GM12878 (cell line): Measurements from ENCODE around the gene IL17B. TPM values are rescaled to one million over a fixed set of nuclear protein-coding genes. Genes with fewer than 3 reads are reported as not detected.

ENCODE experiments used
- ATAC-seq: fragments of 200-7000 bp; cut with Tn5 transposase; 3 replicates; pipeline ENCODE4 v1.9.1; 2020; ENCODE audit warnings: mild to moderate bottlenecking, moderate library complexity
- BruUV-seq: library from RNA; stranded (reverse); fragments of 400-500 nt; replicated peaks from 2 replicates; lab custom pipeline; 2021; lab: Mats Ljungman, UMichigan
- CTCF ChIA-PET: fragments of 300-600 bp; sonication (Branson Sonifier 250); formaldehyde crosslinking; extraction: SDS; loops from one replicate; lab custom pipeline; 2021; ENCODE audit warnings: inconsistent platforms; lab: Yijun Ruan, JAX
- POLR2A ChIA-PET: fragments of 350-600 bp; formaldehyde crosslinking; extraction: SDS; loops from one replicate; lab custom pipeline; 2021; ENCODE audit warnings: inconsistent platforms; lab: Charles Lee
- RAD21 ChIA-PET: fragments of 300-600 bp; sonication (Branson Sonifier 250); formaldehyde crosslinking; loops from one replicate; lab custom pipeline; 2023; ENCODE audit warnings: antibody characterized with exemption; ENCODE audit not compliant: unreplicated experiment; lab: Charles Lee
- SMC1A ChIA-PET: fragments of 300-600 bp; sonication (Branson Sonifier 250); formaldehyde crosslinking; loops from one replicate; lab custom pipeline; 2023; ENCODE audit not compliant: unreplicated experiment, uncharacterized antibody; lab: Charles Lee
- DNase-seq: peaks from one replicate; pipeline ENCODE4 v3.0.0-alpha.2; 2011; ENCODE audit warnings: low read depth, low spot score
- FAIRE-seq: peaks from 3 replicates; lab custom pipeline; 2011; peaks lifted over from hg19 to GRCh38; lab: Jason Lieb, UNC
- H2AFZ ChIP-seq: 2 replicates; pipeline ENCODE4 v1.6.0; 2011; ENCODE audit warnings: low read depth, low read length, control low read depth; ENCODE audit not compliant: control insufficient read depth
- H3K27ac ChIP-seq: 2 replicates; pipeline ENCODE4 v1.5.1; 2011; ENCODE audit warnings: control low read depth; ENCODE audit not compliant: control insufficient read depth, insufficient read depth
- H3K27me3 ChIP-seq, 2 experiments: replicated peaks in 1 of 2; 2 replicates each; pipeline versions ENCODE4 v1.6.0 to v1.6.1; 2011; ENCODE audit warnings: low read length in 1 of 2; ENCODE audit not compliant: control insufficient read depth in 2 of 2, insufficient read depth in 2 of 2
- H3K36me3 ChIP-seq, 2 experiments: 2 replicates each; pipeline ENCODE4 v1.5.1; 2011; ENCODE audit warnings: low read length in 1 of 2; ENCODE audit not compliant: control insufficient read depth in 2 of 2, insufficient read depth in 2 of 2
- H3K4me1 ChIP-seq: 2 replicates; pipeline ENCODE4 v1.6.1; 2011; ENCODE audit warnings: mild to moderate bottlenecking, low read length, moderate library complexity, mixed read lengths; ENCODE audit not compliant: control insufficient read depth, insufficient read depth
- H3K4me2 ChIP-seq: 2 replicates; pipeline ENCODE4 v1.6.0; 2011; ENCODE audit warnings: control low read depth; ENCODE audit not compliant: control insufficient read depth, insufficient read depth
- H3K4me3 ChIP-seq: fragments of 200-600 bp; sonication (generic); 2 replicates; pipeline ENCODE4 v1.5.1; 2016
- H3K79me2 ChIP-seq: 2 replicates; pipeline ENCODE4 v1.6.0; 2011; ENCODE audit warnings: low read length; ENCODE audit not compliant: control insufficient read depth, insufficient read depth
- H3K9ac ChIP-seq: 2 replicates; pipeline ENCODE4 v1.8.0; 2011; ENCODE audit warnings: low read length, control low read depth, mixed read lengths; ENCODE audit not compliant: control insufficient read depth, insufficient read depth
- H3K9me3 ChIP-seq: replicated peaks from 3 replicates; pipeline ENCODE4 v1.5.1; 2011; ENCODE audit warnings: mild to moderate bottlenecking, low read length; ENCODE audit not compliant: control insufficient read depth, insufficient read depth
- H4K20me1 ChIP-seq: 2 replicates; pipeline ENCODE4 v1.6.0; 2011; ENCODE audit not compliant: control insufficient read depth, insufficient read depth
- ATF3 ChIP-seq: IDR thresholded peaks from 2 replicates; pipeline ENCODE4 v1.6.1; 2011; ENCODE audit warnings: low read depth, mild to moderate bottlenecking, low read length, moderate library complexity, borderline replicate concordance; ENCODE audit errors: extremely low read depth
- DPF2 ChIP-seq: fragments of 450-650 bp; IDR thresholded peaks from 2 replicates; pipeline ENCODE4 v1.6.1; 2017; ENCODE audit warnings: mild to moderate bottlenecking
- HDAC2 ChIP-seq: fragments of 200-600 bp; sonication (generic); IDR thresholded peaks from 2 replicates; pipeline ENCODE4 v1.6.1; 2017
- MTA2 ChIP-seq: fragments of 450-650 bp; IDR thresholded peaks from 2 replicates; pipeline ENCODE4 v1.6.1; 2016; ENCODE audit warnings: low read depth, mild to moderate bottlenecking, moderate library complexity
- NFYA ChIP-seq: IDR thresholded peaks from 2 replicates; pipeline ENCODE4 v1.6.1; 2011; ENCODE audit warnings: low read depth, mild to moderate bottlenecking, low read length, improper control_type of control experiment, borderline replicate concordance
- NR2C1 ChIP-seq: fragments of 450-650 bp; IDR thresholded peaks from 2 replicates; pipeline ENCODE4 v1.6.1; 2017; ENCODE audit warnings: antibody characterized with exemption, mild to moderate bottlenecking, moderate library complexity
- TBL1XR1 ChIP-seq: IDR thresholded peaks from 2 replicates; pipeline ENCODE4 v1.6.1; 2012; ENCODE audit warnings: low read depth, low read length, improper control_type of control experiment
- TCF3 ChIP-seq: IDR thresholded peaks from 2 replicates; pipeline ENCODE4 v1.6.1; 2012; ENCODE audit warnings: low read depth, mild to moderate bottlenecking, low read length, borderline replicate concordance; ENCODE audit not compliant: insufficient read depth
- ZBTB33 ChIP-seq: fragments of 450-650 bp; IDR thresholded peaks from 2 replicates; pipeline ENCODE4 v1.6.1; 2017; ENCODE audit warnings: mild to moderate bottlenecking
- WGBS: methylation state at CpG from one replicate; pipeline ENCODE4 v1.1.6; 2016; ENCODE audit warnings: low lambda C conversion rate; ENCODE audit not compliant: insufficient replicate concordance, insufficient coverage; ENCODE audit errors: missing lambda C conversion rate; 5-methylcytosine and 5-hydroxymethylcytosine counted together
- in situ Hi-C: fragments of 300-500 bp; cut with MboI; formaldehyde crosslinking; loops from 9 replicates; pipeline ENCODE4 v1.14.3; 2018; ENCODE audit warnings: mixed read lengths
- intact Hi-C: fragments of 100-400 bp; cut with micrococcal nuclease; formaldehyde crosslinking; loops from one replicate; pipeline ENCODE4 v1.14.2; 2022; ENCODE audit not compliant: unreplicated experiment
- polyA plus RNA-seq, 11 experiments: library from polyadenylated mRNA; depleted of rRNA in 4 of 11; unstranded in 6 of 11; stranded (reverse) in 5 of 11; fragments of >200 nt; fragmentation: Nextera tagmentation in 4 of 11; fragmentation: Illumina TruSeq in 1 of 11; extraction: Ambion mirVana in 4 of 11; extraction: Trizol in 1 of 11; gene quantifications; 1 replicate in 1 of 11; 2 replicates in 10 of 11; pipeline versions ENCODE4 v1.2.1 to v1.2.3, GENCODE V29; 2011 to 2016; ENCODE audit warnings: inconsistent platforms in 2 of 11, missing spikeins in 2 of 11, low read depth in 1 of 11
- total RNA-seq, 4 experiments: library from RNA; depleted of rRNA in 3 of 4; stranded (reverse); fragments of >200 nt in 3 of 4; fragmentation: Illumina TruSeq in 1 of 4; extraction: Trizol in 1 of 4; gene quantifications; 2 replicates each; pipeline versions ENCODE4 v1.2.1 to v1.2.3, GENCODE V29; 2013 to 2021

IL17B gene
- total and polyA plus RNA-seq, 10 of the 15 experiments (the other 5 are each of a cell fraction or from before 2014, with no cell fraction given) = not detected

GRCh38 chr5:149412783-149413476 is 33.8 kb upstream of the IL17B start:
- no peaks in the 10 kb centered on the region for H3K79me2 ChIP-seq
- no peak overlapping the region for H2AFZ ChIP-seq
- DNase-seq = no peak
- SMC1A ChIA-PET = interaction anchor here (0.8 to 1.3 kb wide), 3 partner anchors 13 to 40 kb away, joined by 3 to 4 read pairs (median 3); no protein-coding TSS in a partner anchor
- H3K4me2 ChIP-seq = no peak overlapping the region
- in situ Hi-C loops = no loop called here
- no peak overlapping the region for H3K27ac ChIP-seq
- H3K9me3 ChIP-seq = no peaks in the 10 kb centered on the region
- no peak overlapping the region for H3K9ac ChIP-seq
- intact Hi-C loops = no loop called here
- no peaks in the 10 kb centered on the region for H3K4me1 ChIP-seq
- WGBS = 76% methylated on average over 8 of the region's 8 CpGs
- FAIRE-seq = no peak
- POLR2A ChIA-PET = interaction anchor here (0.6 kb wide), 1 partner anchor 85 kb away, joined by 3 read pairs; no protein-coding TSS in a partner anchor
- CTCF ChIA-PET = interaction anchor here (0.6 to 1.2 kb wide), 4 partner anchors 28 to 152 kb away, joined by 3 read pairs; no protein-coding TSS in a partner anchor
- H3K4me3 ChIP-seq = no peak overlapping the region
- H3K36me3 ChIP-seq = no peaks in the 10 kb centered on the region
- TF ChIP-seq DPF2 (no peak), HDAC2 (no peak), TBL1XR1 (no peak), MTA2 (no peak)
- H4K20me1 ChIP-seq = no peaks in the 10 kb centered on the region
- RAD21 ChIA-PET = interaction anchor here (0.8 kb wide), 1 partner anchor 19 kb away, joined by 3 read pairs; no protein-coding TSS in a partner anchor
- H3K27me3 ChIP-seq = peaks cover 0 to 2% of the 10 kb centered on the region in 2 experiments; a peak in 1 of 4 replicates
- BruUV-seq = no TSS peak
- ATAC-seq = no peak; the same call in 2 of the 3 replicates

GRCh38 chr5:149411738-149412519 is 32.8 kb upstream of the IL17B start:
- DNase-seq = no peak
- Histone ChIP-seq H3K4me1 (no peaks in the 10 kb centered on the region), H3K27ac (no peak overlapping the region), H3K9me3 (no peaks in the 10 kb centered on the region), H3K27me3 (peaks cover 0 to 2% of the 10 kb centered on the region in 2 experiments; a peak in 1 of 4 replicates), H3K9ac (no peak overlapping the region), H2AFZ (no peak overlapping the region), H3K4me3 (no peak overlapping the region), H4K20me1 (no peaks in the 10 kb centered on the region), H3K36me3 (no peaks in the 10 kb centered on the region), H3K4me2 (no peak overlapping the region), H3K79me2 (no peaks in the 10 kb centered on the region)
- in situ Hi-C loops (no loop called here), intact Hi-C loops (no loop called here)
- SMC1A ChIA-PET = interaction anchor here (1.3 kb wide), 1 partner anchor 18 kb away, joined by 3 read pairs; no protein-coding TSS in a partner anchor
- ATAC-seq = no peak
- no TSS peak for BruUV-seq
- WGBS = 19% methylated on average over 9 of the region's 9 CpGs
- TF ChIP-seq NFYA = no peak
- no peak for TF ChIP-seq ZBTB33
- no peak for TF ChIP-seq NR2C1
- no peak for TF ChIP-seq ATF3
- no peak for TF ChIP-seq TCF3
- POLR2A ChIA-PET = no interaction called here
- no peak for FAIRE-seq
- CTCF ChIA-PET = interaction anchor here (1.2 kb wide), 1 partner anchor 38 kb away, joined by 3 read pairs; no protein-coding TSS in a partner anchor
- RAD21 ChIA-PET = interaction anchor here (0.8 kb wide), 1 partner anchor 20 kb away, joined by 3 read pairs; no protein-coding TSS in a partner anchor
